ENCODE results near the gene MIP. TPM values are rescaled to one million over a fixed set of nuclear protein-coding genes. Genes with fewer than 3 reads are reported as not detected.
"Not testable (repeated sequence)": the region's sequence is repeated elsewhere in the genome, so short reads cannot be mapped to it uniquely, and the experiment has no call there.

The MIP gene
- not detected for total RNA-seq

DNA sequence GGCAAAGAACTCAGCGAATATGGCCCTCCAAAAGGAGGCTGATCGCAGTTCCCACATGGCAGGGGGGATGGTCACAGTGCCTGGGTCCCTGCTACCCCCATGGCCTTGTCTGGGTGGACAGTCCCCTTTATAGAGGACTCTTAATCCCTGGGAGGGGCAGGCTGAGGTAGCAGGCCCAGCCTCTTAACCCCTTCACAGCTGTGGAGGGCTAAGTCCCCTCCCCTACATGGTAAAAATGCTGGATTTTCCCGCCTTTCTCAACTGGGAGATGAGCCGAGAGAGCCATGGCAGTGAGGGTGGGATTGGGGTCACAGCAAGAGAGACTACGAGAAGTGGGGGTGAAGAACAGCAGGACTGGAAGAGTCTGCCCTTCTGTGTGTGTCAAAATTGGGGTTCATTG is at the start of gene MIP:
Gene MIP, minus strand, starts transcription at position 101 of the 400 bp plus-strand sequence. Its CDS starts 44 bp downstream, at position 57.
- Histone ChIP-seq H3K27me3 (no peaks in the 10 kb centered on the region), H3K4me1 (no peaks in the 10 kb centered on the region), H3K9me3 (no peaks in the 10 kb centered on the region), H3K4me3 (no peak within 1 kb of the TSS), H3K36me3 (no peaks in the 10 kb centered on the region), H3K27ac (no peak within 1 kb of the TSS)
- DNase-seq = no peak
- TF ChIP-seq, protein P1, sequence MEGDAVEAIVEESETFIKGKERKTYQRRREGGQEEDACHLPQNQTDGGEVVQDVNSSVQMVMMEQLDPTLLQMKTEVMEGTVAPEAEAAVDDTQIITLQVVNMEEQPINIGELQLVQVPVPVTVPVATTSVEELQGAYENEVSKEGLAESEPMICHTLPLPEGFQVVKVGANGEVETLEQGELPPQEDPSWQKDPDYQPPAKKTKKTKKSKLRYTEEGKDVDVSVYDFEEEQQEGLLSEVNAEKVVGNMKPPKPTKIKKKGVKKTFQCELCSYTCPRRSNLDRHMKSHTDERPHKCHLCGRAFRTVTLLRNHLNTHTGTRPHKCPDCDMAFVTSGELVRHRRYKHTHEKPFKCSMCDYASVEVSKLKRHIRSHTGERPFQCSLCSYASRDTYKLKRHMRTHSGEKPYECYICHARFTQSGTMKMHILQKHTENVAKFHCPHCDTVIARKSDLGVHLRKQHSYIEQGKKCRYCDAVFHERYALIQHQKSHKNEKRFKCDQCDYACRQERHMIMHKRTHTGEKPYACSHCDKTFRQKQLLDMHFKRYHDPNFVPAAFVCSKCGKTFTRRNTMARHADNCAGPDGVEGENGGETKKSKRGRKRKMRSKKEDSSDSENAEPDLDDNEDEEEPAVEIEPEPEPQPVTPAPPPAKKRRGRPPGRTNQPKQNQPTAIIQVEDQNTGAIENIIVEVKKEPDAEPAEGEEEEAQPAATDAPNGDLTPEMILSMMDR (IDR thresholded peaks at IDR 0.05) = no peak

GRCh38 chr12:56499879-56500278 is 45.4 kb upstream of the MIP start:
- H3K4me1 ChIP-seq, DNase-seq, H3K27me3 ChIP-seq, H3K36me3 ChIP-seq, H3K9me3 ChIP-seq, H3K27ac ChIP-seq, H3K4me3 ChIP-seq: not testable (repeated sequence)

DNA sequence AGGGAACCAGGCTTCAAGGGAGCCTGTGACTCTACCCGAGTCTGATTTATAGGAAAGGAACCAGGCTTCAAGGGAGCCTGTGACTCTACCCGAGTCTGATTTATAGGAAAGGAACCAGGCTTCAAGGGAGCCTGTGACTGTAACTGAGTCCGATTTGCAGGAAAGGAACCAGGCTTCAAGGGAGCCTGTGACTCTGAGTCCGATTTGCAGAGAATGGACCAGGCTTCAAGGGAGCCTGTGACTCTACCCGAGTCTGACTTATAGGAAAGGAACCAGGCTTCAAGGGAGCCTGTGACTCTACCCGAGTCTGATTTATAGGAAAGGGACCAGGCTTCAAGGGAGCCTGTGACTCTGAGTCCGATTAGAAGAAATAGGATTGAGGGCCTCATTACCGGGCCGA is 45.0 kb upstream of the MIP start:
- not testable (repeated sequence) for H3K36me3 ChIP-seq, H3K27ac ChIP-seq, H3K4me3 ChIP-seq

GRCh38 chr12:56498126-56498902 is 43.9 kb upstream of the MIP start:
- H3K4me1 ChIP-seq, H3K4me3 ChIP-seq, H3K36me3 ChIP-seq, DNase-seq, H3K9me3 ChIP-seq, H3K27ac ChIP-seq, H3K27me3 ChIP-seq: not testable (repeated sequence)

More for the DNA sequence above, 45.0 kb upstream of the MIP start:
- not testable (repeated sequence) for DNase-seq, H3K27me3 ChIP-seq, H3K9me3 ChIP-seq, H3K4me1 ChIP-seq

GRCh38 chr12:56496704-56497103 is 42.2 kb upstream of the MIP start:
- DNase-seq = peak; percentile 55 to 86 (median 62)
- not testable (repeated sequence) for H3K4me3 ChIP-seq, H3K4me1 ChIP-seq, H3K9me3 ChIP-seq, H3K36me3 ChIP-seq, H3K27ac ChIP-seq, H3K27me3 ChIP-seq
- TF ChIP-seq, protein P1 (IDR thresholded peaks at IDR 0.05) = peak in 4 of 6 experiments; percentile 17 to 35 (median 25)

DNA sequence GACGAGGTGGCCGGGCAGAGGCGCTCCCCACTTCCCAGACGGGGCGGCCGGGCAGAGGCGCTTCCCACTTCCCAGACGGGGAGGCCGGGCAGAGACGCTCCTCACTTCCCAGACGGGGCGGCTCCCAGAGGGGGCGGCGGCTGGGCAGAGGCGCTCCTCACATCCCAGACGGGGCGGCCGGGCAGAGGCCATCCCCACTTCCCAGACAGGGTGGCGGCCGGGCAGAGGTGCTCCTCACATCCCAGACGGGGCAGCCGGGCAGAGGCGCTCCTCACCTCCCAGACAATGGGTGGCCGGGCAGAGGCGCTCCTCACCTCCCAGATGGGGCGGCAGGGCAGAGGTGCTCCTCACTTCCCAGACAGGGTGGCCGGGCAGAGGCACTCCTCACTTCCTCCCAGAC is 40.0 kb upstream of the MIP start:
- DNase-seq, H3K27ac ChIP-seq, H3K9me3 ChIP-seq, H3K27me3 ChIP-seq, H3K36me3 ChIP-seq, H3K4me3 ChIP-seq, H3K4me1 ChIP-seq: not testable (repeated sequence)

DNA sequence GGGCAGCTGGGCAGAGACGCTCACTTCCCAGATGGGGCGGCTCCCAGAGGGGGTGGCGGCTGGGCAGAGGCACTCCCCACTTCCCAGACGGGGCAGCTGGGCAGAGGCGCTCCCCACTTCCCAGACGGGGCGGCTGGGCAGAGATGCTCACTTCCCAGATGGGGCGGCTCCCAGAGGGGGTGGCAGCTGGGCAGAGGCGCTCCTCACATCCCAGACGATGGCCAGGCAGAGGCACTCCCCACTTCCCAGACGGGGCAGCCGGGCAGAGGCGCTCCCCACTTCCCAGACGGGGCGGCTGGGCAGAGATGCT is 39.6 kb upstream of the MIP start:
- DNase-seq, H3K27me3 ChIP-seq, H3K4me1 ChIP-seq, H3K4me3 ChIP-seq, H3K27ac ChIP-seq, H3K9me3 ChIP-seq, H3K36me3 ChIP-seq: not testable (repeated sequence)

GRCh38 chr12:56493409-56494105 is 39.1 kb upstream of the MIP start:
- not testable (repeated sequence) for DNase-seq, H3K9me3 ChIP-seq, H3K4me3 ChIP-seq, H3K27me3 ChIP-seq, H3K27ac ChIP-seq, H3K4me1 ChIP-seq, H3K36me3 ChIP-seq

GRCh38 chr12:56490360-56490759 is 35.9 kb upstream of the MIP start:
- Histone ChIP-seq H3K36me3 (no peaks in the 10 kb centered on the region), H3K4me3 (no peak overlapping the region), H3K27ac (no peak overlapping the region), H3K9me3 (no peaks in the 10 kb centered on the region), H3K27me3 (no peaks in the 10 kb centered on the region), H3K4me1 (peaks cover 0 to 12% (median 3%) of the 10 kb centered on the region in 4 donors)
- no peak for TF ChIP-seq POLR2A (IDR thresholded peaks at IDR 0.05)
- TF ChIP-seq, protein P1 (IDR thresholded peaks at IDR 0.05) = no peak
- no peak for DNase-seq
